ENCODE data around the gene RAB4A. TPM values are rescaled to one million over a fixed set of nuclear protein-coding genes. Genes with fewer than 3 reads are reported as not detected.

Gene RAB4A
- total RNA-seq, 4 donors from 2014 or later: 31.5 to 49.2 (median 39.9) TPM

DNA sequence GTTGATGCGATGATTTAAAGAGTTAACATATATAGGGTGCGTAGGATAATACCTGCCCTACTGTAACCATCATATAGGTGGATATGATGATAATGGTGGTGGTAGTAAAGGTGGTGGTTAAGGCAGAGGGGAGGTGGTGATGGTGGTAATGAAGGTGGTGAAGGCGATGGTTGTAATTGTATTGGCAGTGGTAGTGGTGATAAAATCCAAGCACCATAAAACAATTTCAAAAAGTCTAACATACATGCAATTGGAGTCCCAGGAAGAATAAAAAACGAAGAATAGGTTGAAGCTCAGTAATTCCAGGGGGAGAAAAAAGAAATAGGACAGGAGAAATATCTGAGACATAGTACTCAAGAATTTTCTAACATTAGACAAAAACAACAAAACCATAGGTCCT is 27.3 kb upstream of the RAB4A start:
- DNase-seq: no peak
- intact Hi-C loops (cut with DNase I; ENCODE audit: low total_unique reads): no loop called here
- Histone ChIP-seq H3K27me3 (no peaks in the 10 kb centered on the region), H3K4me3 (no peak overlapping the region), H3K27ac (no peak overlapping the region), H3K4me1 (no peaks in the 10 kb centered on the region), H3K36me3 (no peaks in the 10 kb centered on the region), H3K9me3 (peaks cover 0 to 7% of the 10 kb centered on the region in 2 donors)
- TF ChIP-seq POLR2A (IDR thresholded peaks at IDR 0.05): no peak
- TF ChIP-seq, protein P1, sequence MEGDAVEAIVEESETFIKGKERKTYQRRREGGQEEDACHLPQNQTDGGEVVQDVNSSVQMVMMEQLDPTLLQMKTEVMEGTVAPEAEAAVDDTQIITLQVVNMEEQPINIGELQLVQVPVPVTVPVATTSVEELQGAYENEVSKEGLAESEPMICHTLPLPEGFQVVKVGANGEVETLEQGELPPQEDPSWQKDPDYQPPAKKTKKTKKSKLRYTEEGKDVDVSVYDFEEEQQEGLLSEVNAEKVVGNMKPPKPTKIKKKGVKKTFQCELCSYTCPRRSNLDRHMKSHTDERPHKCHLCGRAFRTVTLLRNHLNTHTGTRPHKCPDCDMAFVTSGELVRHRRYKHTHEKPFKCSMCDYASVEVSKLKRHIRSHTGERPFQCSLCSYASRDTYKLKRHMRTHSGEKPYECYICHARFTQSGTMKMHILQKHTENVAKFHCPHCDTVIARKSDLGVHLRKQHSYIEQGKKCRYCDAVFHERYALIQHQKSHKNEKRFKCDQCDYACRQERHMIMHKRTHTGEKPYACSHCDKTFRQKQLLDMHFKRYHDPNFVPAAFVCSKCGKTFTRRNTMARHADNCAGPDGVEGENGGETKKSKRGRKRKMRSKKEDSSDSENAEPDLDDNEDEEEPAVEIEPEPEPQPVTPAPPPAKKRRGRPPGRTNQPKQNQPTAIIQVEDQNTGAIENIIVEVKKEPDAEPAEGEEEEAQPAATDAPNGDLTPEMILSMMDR (IDR thresholded peaks at IDR 0.05): no peak

DNA sequence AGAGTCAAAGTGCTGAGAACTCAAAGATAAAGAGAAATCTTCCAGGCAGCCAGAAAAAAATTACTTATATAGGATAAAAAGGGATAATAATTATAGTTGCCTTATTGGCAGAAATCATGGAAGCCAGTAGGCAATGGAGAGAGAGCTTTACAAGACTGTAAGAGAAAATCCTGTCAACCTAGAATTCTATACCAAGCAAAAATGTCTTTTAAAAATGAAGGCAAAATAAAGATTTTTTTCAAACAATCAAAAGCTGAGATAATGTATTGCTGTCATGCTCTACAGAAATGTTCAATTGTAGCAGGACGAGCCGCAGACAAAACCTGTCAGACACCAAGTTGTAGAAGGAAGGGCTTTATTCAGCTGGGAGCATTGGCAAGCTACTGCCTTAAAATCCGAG is 26.8 kb upstream of the RAB4A start:
- H3K36me3 ChIP-seq: no peaks in the 10 kb centered on the region
- TF ChIP-seq, protein P1 (IDR thresholded peaks at IDR 0.05): no peak
- TF ChIP-seq POLR2A (IDR thresholded peaks at IDR 0.05): no peak
- intact Hi-C loops (cut with DNase I; ENCODE audit: low total_unique reads): no loop called here

DNA sequence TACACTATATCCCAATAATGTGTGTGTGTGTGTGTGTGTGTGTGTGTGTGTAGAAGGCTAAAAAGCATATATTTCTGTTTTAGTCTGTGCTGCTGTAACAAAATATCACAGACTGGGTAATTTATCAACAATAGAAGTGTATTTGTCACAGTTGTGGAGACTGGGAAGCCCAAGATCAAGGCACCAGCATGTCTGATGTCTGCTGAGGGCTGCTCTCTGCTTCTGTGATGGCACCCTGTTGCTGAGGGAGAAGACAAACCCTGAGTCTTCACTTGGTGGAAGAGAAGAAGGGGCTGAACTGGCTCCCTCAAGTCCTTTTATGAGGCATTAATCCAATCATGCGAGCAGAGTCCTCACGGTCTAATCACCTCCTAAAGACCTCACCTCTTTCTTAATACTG is 23.0 kb upstream of the RAB4A start:
- Histone ChIP-seq H3K27ac (no peak overlapping the region), H3K36me3 (no peaks in the 10 kb centered on the region), H3K9me3 (peaks cover 0 to 7% of the 10 kb centered on the region in 2 donors), H3K27me3 (no peaks in the 10 kb centered on the region), H3K4me1 (no peaks in the 10 kb centered on the region), H3K4me3 (no peak overlapping the region)
- DNase-seq: no peak
- intact Hi-C loops (cut with DNase I; ENCODE audit: low total_unique reads): no loop called here
- TF ChIP-seq, protein P1 (IDR thresholded peaks at IDR 0.05): no peak
- no peak for TF ChIP-seq POLR2A (IDR thresholded peaks at IDR 0.05)

More for the DNA sequence above, 26.8 kb upstream of the RAB4A start:
- no peak for DNase-seq
- Histone ChIP-seq H3K4me3 (no peak overlapping the region), H3K27me3 (no peaks in the 10 kb centered on the region), H3K4me1 (no peaks in the 10 kb centered on the region), H3K9me3 (peaks cover 0 to 7% of the 10 kb centered on the region in 2 donors), H3K27ac (no peak overlapping the region)

DNA sequence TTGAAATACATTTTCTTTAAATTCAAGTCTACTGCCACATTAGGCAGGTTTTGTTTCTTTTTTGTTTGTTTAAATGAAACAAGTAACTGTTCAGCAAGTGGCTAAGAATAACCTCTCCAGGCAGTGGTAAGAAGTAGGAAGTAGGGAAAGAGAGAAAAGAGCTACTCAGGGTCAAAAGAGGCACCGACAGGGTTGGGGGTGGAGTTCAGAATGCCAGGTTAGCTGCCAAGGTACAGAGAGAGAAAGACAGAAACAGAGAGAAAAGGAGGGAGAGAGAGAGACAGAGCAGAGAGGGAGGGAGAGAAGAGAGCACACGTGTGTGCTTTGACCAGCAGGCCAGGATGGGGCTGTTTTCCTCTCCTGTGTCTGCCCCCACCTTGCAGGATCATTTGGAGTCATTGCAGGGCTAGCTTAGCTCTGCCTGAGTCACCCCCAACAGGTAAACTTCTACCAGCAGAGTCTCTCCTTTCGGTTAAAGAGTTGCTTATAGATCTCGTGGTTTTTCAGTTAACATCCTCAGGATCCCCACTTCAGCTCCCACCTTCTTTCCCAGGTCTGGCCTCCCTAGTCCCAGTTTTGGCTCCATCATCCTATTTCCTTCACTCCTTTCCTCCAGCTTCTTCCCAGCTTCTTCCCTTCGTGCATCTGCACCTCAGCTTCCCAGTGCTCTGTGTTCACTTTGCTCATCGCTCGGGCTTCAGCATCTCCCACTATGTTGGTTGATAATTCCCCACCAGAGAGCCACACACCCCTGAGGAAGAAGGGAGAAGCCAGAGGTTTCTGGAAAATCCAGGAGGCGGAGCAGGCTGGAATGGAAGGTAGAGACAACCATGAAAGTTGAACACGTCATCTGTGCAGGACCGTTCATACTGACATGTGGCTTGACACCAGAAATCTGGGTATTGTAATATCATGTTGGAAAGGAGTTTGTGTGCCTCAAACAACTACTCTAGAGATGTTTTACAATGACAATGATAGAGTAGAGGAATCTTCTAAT is 21.8 kb upstream of the RAB4A start:
- Histone ChIP-seq H3K4me1 (no peaks in the 10 kb centered on the region), H3K4me3 (no peak overlapping the region), H3K27ac (no peak overlapping the region), H3K27me3 (no peaks in the 10 kb centered on the region), H3K9me3 (peaks cover 0 to 4% of the 10 kb centered on the region in 2 donors), H3K36me3 (no peaks in the 10 kb centered on the region)
- no peak for TF ChIP-seq POLR2A (IDR thresholded peaks at IDR 0.05)
- intact Hi-C loops (cut with DNase I; ENCODE audit: low total_unique reads): no loop called here
- DNase-seq: no peak

DNA sequence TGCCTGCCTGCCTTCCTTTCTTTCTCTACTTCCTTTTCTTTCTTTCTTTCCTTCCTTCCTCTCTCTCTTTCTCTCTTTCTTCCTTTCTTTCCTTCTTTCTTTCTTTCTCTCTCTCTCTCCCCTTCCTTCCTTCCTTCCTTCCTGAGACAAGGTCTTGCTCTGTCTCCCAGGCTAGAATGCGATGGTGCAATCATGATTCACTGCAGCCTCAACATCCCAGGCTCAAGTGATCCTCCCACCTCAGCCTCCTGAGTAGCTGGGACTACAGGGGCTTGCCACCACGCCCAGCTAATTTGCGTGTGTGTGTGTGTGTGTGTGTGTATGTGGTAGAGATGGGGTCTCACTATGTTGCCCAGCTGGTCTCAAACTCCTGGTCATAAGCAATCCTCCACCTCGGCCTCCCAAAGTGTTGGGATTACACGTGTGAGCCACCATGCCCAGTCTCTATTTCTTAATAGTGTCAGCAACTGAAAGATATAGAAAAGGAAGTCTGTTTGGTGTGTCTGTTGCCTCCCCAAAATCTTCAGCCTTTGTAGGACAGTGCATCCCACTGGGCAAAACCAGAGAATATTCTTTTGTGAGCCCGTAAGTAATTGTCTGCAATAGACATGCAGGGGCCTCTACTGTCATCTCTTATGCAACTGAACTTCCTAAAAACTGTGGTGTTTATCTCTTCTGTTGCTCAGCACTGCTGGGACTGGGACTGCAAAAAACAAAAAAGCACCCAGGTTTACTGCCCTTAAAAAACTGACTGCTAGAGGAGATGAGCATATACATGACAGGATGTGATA is 20.9 kb upstream of the RAB4A start:
- Histone ChIP-seq H3K9me3 (no peaks in the 10 kb centered on the region), H3K27ac (no peak overlapping the region), H3K4me1 (no peaks in the 10 kb centered on the region), H3K27me3 (no peaks in the 10 kb centered on the region), H3K36me3 (no peaks in the 10 kb centered on the region), H3K4me3 (no peak overlapping the region)
- TF ChIP-seq, protein P1 (IDR thresholded peaks at IDR 0.05): no peak
- no peak for TF ChIP-seq POLR2A (IDR thresholded peaks at IDR 0.05)
- intact Hi-C loops (cut with DNase I; ENCODE audit: low total_unique reads): no loop called here
- no peak for DNase-seq

Measured in uterus (tissue), 4 donors.